Measurements from ENCODE around the gene ZKSCAN2.

Gene ZKSCAN2

DNA sequence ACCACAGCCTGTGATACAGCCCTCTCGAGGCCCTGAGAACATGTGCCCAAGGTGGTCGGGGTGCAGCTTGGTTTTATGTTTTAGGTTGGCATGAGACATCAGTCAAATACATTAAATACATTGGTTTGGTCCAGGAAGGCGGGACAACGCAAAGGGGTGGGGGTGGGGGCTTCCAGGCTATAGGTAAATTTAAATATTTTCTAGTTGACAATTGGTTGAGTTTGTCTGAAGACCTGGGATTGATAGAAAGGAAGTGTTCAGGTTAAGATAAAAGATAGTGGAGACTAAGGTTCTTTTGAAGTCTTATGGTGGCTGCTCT is 1.2 kb upstream of the ZKSCAN2 start:
- DNase-seq (ENCODE audit: low read depth), result peak; percentile 22
- H3K4me3 ChIP-seq (ENCODE audit: low read depth, low read length), result peak overlapping the region; percentile 80
- TF ChIP-seq, protein P1, sequence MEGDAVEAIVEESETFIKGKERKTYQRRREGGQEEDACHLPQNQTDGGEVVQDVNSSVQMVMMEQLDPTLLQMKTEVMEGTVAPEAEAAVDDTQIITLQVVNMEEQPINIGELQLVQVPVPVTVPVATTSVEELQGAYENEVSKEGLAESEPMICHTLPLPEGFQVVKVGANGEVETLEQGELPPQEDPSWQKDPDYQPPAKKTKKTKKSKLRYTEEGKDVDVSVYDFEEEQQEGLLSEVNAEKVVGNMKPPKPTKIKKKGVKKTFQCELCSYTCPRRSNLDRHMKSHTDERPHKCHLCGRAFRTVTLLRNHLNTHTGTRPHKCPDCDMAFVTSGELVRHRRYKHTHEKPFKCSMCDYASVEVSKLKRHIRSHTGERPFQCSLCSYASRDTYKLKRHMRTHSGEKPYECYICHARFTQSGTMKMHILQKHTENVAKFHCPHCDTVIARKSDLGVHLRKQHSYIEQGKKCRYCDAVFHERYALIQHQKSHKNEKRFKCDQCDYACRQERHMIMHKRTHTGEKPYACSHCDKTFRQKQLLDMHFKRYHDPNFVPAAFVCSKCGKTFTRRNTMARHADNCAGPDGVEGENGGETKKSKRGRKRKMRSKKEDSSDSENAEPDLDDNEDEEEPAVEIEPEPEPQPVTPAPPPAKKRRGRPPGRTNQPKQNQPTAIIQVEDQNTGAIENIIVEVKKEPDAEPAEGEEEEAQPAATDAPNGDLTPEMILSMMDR (IDR thresholded peaks at IDR 0.05; ENCODE audit: insufficient read depth, low read depth, low read length, missing control alignments), result no peak

DNA sequence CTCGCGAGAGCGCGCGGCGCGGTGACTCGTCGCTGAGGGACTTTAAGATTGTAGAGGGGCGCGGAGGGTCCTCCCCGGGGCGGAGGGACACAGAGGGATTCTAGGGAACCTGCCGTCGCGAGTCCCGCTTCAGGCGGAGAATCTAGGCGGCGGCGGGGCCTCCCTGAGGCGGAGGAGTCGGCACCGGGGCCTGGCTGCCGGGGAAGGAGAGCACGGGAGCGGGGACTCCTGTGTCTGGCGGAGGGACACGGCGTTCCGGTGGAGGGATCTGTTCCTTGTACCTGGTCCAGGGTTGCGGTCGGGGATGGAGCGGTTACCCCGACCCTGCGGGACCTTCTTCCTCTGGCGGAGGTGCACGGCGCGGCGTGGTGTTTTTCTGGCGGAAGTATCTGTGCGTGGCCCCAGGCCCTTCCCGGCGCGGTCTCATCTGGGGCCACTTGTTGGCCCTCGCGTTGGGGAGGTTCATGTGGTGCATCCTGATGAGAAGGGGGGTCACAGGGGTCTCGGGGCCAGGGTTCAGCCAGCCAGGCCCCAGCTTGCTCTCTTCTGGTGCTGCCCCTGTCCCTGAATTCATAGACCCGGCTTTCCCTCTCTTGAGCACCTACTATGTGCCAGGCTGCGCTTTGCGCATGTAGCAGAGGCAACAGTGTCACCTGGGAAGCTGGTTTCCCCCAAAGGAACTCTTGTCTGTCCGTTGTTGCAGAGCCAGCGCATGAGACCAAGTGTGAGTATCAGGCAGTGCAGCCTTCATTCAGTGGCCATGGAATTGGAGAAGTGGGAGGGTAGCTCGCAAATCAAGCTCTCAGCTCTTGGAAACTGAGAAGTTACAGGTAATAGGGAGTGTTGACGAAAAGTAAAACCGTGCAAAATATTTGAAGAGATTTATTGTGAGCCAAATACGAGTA is 563 bp upstream of the ZKSCAN2 start:
- TF ChIP-seq, protein P1 (IDR thresholded peaks at IDR 0.05; ENCODE audit: insufficient read depth, low read depth, low read length, missing control alignments), result no peak
- peak; percentile 93 for DNase-seq (ENCODE audit: low read depth)

DNA sequence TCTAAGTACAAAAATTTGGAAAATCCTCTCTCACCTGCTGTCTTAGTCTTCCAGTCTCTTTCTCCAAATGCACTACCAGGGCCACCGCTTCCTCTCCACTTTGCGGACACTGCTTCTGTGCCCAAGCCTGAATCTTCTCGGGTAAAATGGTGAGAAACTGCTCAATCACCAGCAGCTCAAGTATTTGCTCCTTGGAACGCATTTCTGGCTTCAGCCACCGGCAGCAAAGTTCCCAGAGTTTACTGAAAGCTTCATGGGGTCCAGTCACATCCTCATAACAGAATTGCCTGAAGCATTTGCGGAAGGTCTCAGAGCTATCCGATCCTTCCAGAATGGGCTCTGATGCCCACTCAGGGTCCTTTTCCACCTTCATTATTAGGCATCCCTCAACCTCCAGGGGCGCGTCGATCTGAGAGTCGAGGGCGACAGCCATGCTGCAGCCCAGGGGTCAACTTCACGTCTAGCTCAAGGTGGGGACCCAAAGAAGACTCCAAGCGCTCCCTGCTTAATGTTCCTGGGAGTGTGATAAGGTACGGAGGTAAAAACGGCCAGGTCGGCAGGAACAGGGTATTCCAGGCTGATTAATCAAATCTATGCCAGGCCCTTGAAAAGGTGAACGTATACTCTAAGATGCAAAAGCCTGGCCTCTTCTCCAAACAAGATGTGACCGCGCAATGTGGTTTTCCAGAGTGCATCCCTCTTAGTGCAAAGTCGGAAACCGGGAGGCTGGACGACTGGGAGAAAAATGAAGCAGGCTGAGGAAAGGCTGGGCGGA is 763 bp downstream of the ZKSCAN2 start:
- TF ChIP-seq, protein P1 (IDR thresholded peaks at IDR 0.05; ENCODE audit: insufficient read depth, low read depth, low read length, missing control alignments), result no peak
- DNase-seq (ENCODE audit: low read depth), result no peak
- H3K4me3 ChIP-seq (ENCODE audit: low read depth, low read length), result peak overlapping the region; percentile 80

More for the DNA sequence above, 563 bp upstream of the ZKSCAN2 start:
- peak overlapping the region; percentile 80 for H3K4me3 ChIP-seq (ENCODE audit: low read depth, low read length)

GRCh38 chr16:25253322-25253721 is 4.3 kb downstream of the ZKSCAN2 start:
- TF ChIP-seq, protein P1 (IDR thresholded peaks at IDR 0.05; ENCODE audit: insufficient read depth, low read depth, low read length, missing control alignments), result no peak
- no peak for DNase-seq (ENCODE audit: low read depth)
- H3K4me3 ChIP-seq (ENCODE audit: low read depth, low read length), result no peak overlapping the region

- no peak for DNase-seq (ENCODE audit: low read depth)
- TF ChIP-seq, protein P1 (IDR thresholded peaks at IDR 0.05; ENCODE audit: insufficient read depth, low read depth, low read length, missing control alignments), result no peak
Observed at GRCh38 chr16:25250467-25250866, 7.2 kb downstream of the ZKSCAN2 start.

DNA sequence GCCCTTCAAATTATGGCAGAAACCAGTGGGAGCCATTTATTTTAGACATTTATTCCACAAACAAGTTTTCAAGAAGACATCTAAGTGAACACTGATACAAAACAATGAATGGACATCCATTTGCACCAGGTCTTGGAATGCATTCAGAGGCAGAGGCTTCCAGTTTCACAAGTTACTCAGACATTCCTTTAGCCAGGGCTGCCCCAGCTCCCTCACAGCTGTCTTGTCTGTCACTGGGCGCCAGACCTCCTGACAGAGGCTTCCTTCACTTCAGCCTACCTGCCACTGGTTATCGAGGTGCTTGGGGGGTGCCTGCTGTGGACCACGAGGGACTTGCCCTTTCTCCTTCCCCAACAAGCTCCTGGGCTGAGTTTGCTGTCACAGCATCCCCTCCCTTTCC is 21.7 kb downstream of the ZKSCAN2 start:
- TF ChIP-seq, protein P1 (IDR thresholded peaks at IDR 0.05; ENCODE audit: insufficient read depth, low read depth, low read length, missing control alignments), result no peak
- no peak for DNase-seq (ENCODE audit: low read depth)
- no peak overlapping the region for H3K4me3 ChIP-seq (ENCODE audit: low read depth, low read length)

More at GRCh38 chr16:25250467-25250866, 7.2 kb downstream of the ZKSCAN2 start:
- no peak overlapping the region for H3K4me3 ChIP-seq (ENCODE audit: low read depth, low read length)

Data from GM12865 (cell line).